Fibroblast of villous mesenchyme (primary cell): ENCODE results near the gene KRT77. TPM values are rescaled to one million over a fixed set of nuclear protein-coding genes. Genes with fewer than 3 reads are reported as not detected.
"Not testable (repeated sequence)": the region's sequence is repeated elsewhere in the genome, so short reads cannot be mapped to it uniquely, and the experiment has no call there.

Experiments used
- DNase-seq: peaks from one replicate; pipeline ENCODE4 v3.0.0-alpha.2; 2010; ENCODE audit warnings: low read depth
- H3K4me3 ChIP-seq: 2 replicates; pipeline ENCODE4 v1.5.1; 2011; ENCODE audit warnings: low read depth, mild to moderate bottlenecking, low read length
- total RNA-seq: library from RNA; depleted of rRNA; stranded (reverse); fragments of >200 nt; gene quantifications from 2 replicates; pipeline ENCODE4 v1.2.3, GENCODE V29; 2012
- TF ChIP-seq, protein P1 (sequence below): IDR thresholded peaks from 2 replicates; pipeline ENCODE4 v1.5.1; 2012; ENCODE audit warnings: low read depth, mild to moderate bottlenecking, low read length; ENCODE audit not compliant: insufficient read depth

Gene KRT77
- total RNA-seq, result not detected in 2 replicates

DNA sequence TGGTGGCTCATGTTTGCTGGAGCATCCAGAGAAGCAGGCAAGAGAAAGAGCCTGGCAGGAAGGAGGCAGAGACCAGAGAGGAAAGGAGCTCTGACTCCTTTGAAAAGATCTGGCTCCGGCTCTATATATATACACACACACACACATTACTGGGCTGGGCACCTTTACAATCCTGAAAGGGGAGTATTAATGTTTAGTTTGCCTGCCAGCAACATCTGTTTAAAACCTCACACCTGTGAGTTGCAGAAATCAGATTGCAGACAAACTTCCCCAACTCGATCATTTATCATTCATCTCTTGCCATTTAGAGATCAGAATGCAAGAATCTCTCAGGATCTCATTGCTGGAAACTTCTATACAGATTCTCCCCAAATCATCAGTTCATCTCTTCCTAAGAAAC lies at the start of gene KRT77:
KRT77 (minus strand) TSS at position 101 of the 400 bp plus-strand sequence; CDS start at position 11, 90 bp downstream.
- no peak for DNase-seq
- no peak within 1 kb of the TSS for H3K4me3 ChIP-seq
- TF ChIP-seq, protein P1, sequence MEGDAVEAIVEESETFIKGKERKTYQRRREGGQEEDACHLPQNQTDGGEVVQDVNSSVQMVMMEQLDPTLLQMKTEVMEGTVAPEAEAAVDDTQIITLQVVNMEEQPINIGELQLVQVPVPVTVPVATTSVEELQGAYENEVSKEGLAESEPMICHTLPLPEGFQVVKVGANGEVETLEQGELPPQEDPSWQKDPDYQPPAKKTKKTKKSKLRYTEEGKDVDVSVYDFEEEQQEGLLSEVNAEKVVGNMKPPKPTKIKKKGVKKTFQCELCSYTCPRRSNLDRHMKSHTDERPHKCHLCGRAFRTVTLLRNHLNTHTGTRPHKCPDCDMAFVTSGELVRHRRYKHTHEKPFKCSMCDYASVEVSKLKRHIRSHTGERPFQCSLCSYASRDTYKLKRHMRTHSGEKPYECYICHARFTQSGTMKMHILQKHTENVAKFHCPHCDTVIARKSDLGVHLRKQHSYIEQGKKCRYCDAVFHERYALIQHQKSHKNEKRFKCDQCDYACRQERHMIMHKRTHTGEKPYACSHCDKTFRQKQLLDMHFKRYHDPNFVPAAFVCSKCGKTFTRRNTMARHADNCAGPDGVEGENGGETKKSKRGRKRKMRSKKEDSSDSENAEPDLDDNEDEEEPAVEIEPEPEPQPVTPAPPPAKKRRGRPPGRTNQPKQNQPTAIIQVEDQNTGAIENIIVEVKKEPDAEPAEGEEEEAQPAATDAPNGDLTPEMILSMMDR, result no peak

DNA sequence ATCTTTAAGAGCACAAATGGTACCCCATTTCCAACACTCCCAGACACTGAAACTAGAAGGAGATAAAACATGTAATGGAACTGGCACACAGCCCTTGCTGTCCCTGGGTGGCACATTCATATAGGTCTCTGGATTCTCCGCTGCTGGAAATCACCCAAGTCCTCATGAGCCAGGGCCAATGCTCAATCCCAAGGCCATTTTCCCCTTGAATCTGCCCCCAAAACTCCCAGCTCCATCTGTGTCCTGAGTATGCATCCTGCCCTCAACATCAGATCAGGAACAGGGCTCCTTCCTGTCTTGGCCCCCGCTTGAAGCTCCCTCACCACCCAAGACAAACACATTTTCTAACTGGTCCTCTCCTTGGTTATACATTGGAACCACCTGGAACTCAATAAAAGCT lies 49.2 kb upstream of the KRT77 start:
- DNase-seq, result no peak
- TF ChIP-seq, protein P1, result no peak
- H3K4me3 ChIP-seq, result no peak overlapping the region

DNA sequence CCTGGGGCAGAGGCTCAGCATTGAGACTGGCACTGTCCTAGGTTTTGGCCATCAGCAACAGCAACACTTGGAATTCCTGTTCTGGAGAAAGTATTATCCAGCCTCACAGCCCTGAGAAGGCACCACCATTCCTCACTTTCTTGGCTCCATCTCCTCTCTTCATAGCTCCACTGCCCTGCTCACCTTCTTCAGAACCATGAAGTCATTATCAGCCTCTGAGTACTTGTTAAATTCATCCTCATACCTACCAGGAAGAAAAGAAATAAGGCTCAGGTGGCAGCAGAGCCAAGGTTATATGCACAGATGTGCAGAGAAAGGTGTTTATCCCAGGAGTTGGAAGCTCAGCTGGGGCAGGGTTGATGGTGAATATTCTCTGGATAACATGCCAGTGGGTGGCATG lies 48.5 kb upstream of the KRT77 start:
- H3K4me3 ChIP-seq, result no peak overlapping the region
- no peak for DNase-seq
- TF ChIP-seq, protein P1, result no peak

DNA sequence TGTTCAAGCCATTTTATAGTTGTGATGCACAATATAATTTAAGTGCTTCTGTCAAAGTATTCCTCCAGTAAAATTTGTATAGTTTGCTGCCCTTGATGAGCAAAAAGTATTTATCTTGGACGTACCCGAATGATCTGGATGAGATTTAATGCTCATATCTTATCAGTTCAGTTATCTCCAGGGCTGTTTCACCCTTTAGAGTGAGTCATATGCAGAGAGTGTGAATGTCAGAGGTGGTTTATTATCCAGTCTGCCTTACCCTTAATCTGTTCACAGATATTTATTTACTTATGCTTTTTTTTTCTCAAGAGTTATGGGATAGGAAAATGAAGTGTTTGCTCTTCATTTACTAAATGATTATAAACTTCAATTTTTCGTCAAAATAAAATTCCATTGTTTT lies 47.2 kb upstream of the KRT77 start:
- not testable (repeated sequence) for H3K4me3 ChIP-seq, DNase-seq

DNA sequence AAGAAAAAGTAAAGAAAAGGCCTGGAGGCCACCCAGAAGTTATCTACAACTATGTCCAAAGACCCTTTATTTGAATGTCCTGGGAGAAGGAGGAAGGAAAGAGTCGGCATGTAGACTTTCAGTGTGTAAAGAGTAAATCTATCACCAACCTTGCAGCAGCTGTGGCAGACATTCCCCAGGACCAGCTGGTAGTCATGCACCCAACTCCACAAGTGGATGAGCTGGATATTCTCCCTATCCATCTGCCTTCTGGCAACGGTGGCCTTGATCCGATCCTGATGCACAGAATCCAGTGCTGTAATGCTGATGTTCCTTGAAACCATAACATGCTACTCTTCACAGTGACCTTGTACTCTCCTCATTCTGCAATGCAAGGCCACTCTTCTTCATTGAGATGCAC lies 46.5 kb upstream of the KRT77 start:
- TF ChIP-seq, protein P1, result no peak
- no peak for DNase-seq
- H3K4me3 ChIP-seq, result no peak overlapping the region

DNA sequence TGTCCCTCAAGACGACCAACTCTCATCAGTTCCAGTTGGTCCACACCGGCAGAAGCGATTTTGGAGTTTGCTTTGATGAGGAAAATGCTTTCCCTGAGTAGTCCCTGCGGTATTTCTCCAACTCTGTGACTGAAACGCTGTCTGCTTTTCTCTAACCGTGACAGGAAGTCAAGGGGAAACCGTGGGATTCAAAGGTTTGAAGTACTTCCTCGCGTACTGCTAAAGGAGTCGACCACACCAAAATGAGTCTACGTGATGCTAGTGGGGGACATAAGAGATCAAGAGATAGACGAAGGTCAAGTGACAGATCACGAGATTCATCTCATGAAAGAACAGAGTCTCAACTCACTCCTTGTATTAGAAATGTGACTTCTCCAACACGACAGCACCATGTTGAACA lies 45.3 kb upstream of the KRT77 start:
- TF ChIP-seq, protein P1, result no peak
- H3K4me3 ChIP-seq, result no peak overlapping the region
- DNase-seq, result no peak

DNA sequence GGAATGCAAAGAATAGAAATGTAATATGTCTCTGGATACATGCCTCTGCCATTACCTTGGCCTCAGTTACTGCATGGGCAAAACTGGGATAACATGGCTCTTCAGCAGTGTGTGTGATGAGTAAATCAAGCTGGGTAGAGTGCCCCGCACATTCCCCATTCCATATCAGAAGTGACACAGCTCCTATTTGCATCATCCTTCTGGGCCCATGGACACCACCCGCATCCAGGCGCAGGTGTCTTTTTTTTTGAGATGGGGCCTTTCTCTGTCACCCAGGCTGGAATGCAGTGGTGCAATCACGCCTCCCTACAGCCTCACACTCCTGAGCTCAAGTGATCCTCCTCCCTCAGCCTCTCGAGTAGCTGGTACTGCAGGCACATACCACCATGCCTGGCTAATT lies 42.2 kb upstream of the KRT77 start:
- no peak for DNase-seq
- H3K4me3 ChIP-seq, result no peak overlapping the region
- TF ChIP-seq, protein P1, result no peak
